ENCODE data around the gene DNLZ.

Gene DNLZ

DNA sequence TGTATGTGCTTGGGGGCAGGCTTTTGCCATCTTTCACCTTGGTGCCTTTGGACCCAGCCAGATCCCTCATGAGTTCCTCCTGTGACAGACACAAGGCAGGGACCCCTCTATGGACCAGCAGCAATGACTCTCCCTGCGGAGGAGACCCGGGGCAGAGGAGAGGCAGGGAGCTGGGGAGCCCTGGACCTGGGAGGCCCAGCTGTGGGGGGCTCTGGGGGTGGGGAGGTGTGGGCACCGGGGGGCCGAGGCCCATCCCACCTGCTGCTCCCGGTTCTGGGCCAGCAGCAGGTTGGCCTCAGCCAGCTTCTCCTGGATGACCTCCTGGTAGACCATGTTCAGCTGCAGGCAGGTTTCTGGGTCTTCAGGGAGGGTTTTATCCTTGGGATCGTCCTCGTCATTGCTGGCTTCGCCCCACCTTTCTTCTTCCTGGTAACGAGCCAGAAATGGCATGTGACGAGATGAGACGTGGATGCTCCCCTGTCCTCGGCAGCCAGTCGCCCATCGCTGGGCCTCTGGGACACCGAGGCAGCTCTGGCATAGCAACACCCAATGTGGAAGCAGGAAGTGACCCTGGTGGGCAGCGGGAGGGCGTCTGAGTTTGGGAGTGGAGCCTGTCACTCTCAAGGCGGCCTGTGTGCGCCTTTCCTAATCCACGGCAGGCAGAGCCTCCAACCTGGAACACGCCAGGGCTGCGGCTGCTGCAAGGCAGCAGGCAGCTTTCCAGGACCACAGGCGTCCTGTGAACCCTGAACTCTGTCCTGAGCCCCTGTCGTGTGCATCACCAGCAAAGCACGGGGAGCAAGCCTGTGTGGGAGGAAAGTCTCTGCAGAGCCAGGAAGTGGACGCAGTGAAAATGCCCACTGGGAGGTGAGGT is 32.0 kb upstream of the DNLZ start:
- DNase-seq = no peak

DNA sequence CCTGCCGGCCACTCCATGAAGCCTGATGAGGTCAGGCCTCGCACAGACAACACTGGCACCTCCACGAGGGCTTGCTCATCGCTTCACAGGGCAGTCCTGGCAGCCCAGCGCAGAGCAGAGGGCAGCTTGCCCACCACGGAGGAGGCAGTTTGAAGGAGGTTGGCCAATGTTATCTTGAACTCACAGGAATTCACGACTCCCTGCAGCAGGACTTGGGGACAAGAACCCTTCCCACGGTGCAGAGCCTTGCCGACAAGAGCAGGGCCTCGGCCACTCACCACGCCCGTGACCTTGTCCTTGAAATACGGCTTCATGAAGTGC is 31.4 kb upstream of the DNLZ start:
- no peak for DNase-seq

DNA sequence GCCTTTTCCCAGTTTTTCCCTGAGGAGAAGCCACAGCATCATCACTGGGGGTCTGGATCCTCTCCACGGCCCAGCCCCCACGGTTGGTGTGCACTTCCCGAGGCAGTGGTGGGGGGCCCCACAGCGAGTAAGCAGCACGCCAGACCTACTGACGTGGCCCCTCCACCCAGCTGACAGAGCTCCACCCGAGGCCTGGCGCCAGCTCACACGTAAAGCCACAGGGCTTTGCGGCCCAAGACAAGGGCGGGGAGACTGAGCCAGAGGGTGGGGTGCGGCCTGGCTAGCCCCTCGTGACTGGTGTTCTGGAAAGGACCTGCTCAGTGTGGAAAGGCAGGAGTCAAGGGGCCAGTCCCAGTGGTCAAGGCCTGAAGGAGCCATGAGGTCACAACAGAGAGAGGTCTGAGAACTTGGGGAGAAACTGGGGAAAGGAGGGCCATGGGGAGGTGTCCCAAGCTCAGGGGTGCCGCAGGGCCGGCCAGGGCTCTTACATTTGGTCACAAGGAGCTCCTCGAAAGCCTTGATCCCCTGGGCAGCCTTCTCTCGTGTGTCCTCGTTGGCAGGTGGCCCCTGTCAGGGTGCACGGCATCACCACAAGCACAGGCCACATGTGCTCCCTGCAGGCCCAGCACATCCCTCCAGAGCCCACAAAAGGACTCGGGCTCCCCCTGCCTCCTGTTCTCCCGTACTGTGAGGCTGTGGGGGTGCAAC is 30.9 kb upstream of the DNLZ start:
- DNase-seq = no peak

DNA sequence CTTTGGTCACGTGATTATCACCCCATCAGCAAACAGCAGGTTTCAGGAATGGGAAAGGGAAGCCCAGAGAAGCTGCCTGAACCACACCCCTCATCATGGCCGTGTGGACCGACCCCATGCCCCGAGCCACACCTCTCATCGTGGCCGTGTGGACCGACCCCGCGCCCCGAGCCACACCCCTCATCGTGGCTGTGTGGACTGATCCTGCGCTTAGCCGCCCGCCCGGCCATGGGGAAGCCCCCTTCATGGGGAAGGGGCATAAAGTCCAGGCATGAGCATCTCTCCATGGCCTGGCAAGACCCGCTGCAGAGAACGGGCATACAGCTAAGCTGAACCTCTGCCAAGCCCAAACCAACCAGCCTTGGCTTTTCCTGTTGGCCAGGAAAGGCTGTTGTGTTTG is 30.0 kb upstream of the DNLZ start:
- DNase-seq = no peak

- DNase-seq = no peak
These were observed 29.2 kb upstream of the DNLZ start for GRCh38 chr9:136392538-136393449.

- DNase-seq = no peak
These were observed 28.4 kb upstream of the DNLZ start for GRCh38 chr9:136391737-136392537.

GRCh38 chr9:136389396-136389795 is 25.9 kb upstream of the DNLZ start:
- DNase-seq = no peak

DNA sequence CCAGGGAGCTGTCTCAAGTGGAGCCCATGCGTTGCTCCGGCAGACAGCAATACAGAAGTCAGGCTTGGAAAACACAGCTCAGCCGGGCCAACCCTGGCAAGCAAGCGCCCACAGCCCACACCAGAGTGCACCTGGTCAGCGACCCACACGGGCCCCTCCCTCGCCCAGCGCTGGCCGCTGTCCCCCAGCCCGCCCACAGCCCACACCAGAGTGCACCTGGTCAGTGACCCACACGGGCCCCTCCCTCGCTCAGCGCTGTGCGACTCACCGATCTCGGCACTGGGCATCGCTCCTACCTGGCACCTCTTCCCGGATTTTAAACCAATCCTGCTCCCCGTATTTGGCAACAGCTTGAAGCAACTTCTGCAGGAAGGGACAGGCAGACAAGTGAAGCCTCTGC is 23.7 kb upstream of the DNLZ start:
- no peak for DNase-seq

DNA sequence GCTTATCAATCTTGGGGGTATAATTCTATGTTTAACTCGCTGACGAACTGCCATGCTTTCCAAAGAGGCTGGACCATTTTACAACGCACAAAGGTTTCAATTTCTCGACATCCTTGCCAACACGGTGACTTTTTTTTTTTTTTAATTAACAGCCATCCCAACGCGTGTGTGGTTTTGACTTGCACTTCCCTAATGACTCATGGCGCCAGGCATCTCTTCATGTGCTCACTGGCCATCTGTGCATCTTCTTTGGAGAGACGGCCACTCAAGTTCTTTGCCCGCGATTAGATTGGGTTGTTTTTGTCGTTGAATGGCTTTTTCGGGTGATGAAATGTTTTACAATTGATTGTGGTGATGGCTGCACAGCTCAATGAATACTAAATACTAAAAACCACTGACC is 22.5 kb upstream of the DNLZ start:
- no peak for DNase-seq

- DNase-seq = no peak
These were observed 21.5 kb upstream of the DNLZ start for GRCh38 chr9:136385015-136385414.

DNA sequence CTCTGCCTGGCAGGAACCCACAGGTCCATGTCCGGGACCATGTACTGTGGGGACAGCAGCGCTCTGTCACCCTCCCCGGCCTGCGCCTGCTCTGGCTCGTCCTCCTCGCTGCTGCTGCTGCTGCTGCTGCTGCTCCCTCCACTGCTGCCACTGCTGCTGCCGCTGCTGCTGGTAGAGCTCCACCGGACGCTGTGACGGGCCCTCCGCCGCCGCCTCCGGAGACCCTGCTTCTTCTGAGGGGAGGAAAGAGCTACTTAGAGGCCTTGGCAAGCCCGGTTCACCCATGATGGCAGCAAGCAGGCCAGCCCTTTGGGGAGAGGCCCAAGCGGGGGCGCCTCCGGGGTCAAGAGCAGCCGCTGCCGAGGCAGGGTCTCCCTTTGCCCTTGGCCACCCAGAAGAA is 19.9 kb upstream of the DNLZ start:
- no peak for DNase-seq

GRCh38 chr9:136381966-136382513 is 18.5 kb upstream of the DNLZ start:
- DNase-seq = no peak

GRCh38 chr9:136381311-136381710 is 17.8 kb upstream of the DNLZ start:
- DNase-seq = no peak

DNA sequence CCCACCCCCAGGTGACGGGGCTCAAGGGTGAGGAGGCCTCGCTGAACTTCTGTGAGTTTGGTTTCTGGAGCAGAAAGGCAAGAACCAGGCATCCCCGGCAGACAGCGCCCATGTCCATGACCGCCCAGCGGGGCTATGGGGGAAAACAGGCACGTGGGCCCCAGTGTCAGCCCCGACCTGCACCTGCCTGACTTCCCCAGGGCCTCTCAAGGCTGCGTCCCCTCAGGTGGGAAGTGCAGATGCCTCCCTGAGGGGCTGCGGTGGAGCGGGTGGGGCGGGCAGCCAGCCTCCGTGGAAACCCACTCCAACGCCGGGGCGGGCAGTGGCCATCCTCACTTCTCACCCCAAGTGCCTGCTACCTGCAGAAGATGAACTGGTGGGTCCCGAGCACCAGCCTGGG is 16.8 kb upstream of the DNLZ start:
- no peak for DNase-seq

GRCh38 chr9:136379891-136380290 is 16.3 kb upstream of the DNLZ start:
- DNase-seq = no peak

- DNase-seq = no peak
These were observed 15.9 kb upstream of the DNLZ start for GRCh38 chr9:136379401-136379800.

DNA sequence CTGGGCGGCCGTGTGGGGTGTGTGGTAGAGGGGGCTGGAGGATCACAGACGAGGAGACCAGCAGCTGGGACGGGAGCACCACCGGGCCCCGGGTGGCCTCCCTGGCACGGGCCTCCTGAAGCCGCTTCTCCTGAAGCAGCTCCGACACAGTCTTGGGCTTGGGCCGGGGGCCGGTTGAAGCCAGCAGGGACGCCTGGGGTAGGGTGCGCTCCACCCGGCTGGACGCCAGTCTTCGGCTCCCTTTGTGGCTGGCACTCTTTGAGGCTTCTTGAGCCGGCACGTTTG is 15.4 kb upstream of the DNLZ start:
- no peak for DNase-seq

DNA sequence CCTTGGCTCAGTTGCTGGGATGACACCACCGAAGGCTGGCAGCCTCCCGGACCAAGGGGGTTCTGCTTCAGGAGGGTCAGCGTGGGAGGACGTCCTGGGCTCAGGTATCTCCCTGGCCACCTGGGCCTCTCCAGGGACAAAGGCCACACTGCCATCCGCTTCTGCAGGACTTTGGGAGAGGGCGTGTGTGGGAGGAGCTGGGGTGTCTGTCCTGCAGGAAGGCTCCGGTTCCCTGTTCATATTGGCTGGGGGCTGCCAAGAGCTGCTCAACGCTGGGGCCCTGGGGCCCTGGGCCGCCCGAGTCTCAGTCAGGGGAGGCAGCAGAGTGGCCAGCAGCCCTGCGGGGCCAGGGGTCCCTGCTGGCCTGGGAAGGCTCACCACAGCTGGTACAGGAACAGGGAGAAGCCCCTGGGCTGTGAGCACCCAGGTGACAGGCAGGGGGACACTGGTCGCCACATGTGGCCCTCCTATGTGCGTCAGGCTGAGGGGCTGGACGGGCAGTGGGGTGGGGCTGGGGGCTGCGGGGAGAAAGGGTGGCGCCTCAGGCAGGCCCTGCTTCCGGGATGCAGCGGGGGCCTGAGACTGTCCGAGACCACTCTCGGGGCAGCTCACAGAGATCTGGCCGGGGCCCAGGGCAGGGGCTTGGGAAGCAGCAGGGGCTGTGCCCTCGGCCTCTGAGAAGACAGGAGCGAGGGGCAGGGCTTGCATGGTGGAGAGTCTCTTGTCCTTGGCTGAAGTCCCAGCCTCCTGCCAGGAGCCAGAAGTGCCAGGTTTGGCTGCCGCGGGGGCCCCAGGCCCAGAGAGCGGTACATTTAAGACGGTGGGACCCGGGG is 14.8 kb upstream of the DNLZ start:
- DNase-seq = no peak

DNA sequence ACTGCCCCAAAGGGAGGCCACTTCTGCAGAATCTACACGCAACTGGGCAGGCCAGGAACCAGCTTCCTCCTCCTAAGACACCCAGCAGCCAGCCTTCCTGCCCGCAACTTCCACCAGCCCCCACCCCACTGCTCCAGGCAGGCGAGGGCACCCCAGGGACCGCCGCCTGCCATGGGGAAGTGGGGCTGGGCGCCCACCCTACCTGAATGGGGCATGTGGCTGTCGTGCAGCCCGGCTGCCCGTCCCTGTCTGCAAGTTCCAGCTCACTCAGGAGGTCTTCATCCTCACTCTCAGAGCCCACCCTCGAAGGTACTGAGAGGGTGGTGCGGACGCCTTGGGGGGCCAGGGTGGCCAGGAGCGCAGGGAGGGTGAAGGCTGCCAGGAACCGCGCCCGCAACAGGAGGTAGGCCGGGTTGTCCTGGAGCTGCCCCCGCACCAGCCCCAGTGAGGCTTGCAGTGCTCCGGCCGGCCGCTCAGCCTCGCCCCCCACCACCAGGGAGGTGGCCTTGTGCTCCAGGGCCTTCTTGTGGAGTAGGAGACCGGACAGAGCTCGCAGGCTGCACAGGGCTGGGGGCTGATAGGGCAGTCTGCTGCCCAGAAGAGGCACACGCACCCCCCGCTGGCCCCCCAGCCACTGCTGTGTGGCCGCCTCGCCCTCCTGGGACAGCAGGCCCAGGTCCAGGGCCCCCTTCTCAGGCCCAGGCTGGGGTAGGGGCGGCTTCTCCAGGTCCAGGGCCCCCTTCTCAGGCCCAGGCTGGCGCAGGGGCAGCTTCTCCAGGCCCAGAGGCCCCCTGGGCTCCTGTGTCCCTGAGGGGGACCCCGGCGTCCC is 14.0 kb upstream of the DNLZ start:
- no peak for DNase-seq

- no peak for DNase-seq
These were observed 12.9 kb upstream of the DNLZ start for GRCh38 chr9:136376457-136376856.

GRCh38 chr9:136375096-136375495 is 11.6 kb upstream of the DNLZ start:
- DNase-seq = no peak
